Stimulated activated CD4-positive, alpha-beta T cell treated with anti-CD3 and anti-CD28 coated beads, Interleukin-4, amount 100 ng/mL, for 24 hours (primary cell): Measurements from ENCODE around the gene SFXN1.

Experiments
- DNase-seq: peaks from one replicate; pipeline ENCODE4 v3.0.0-alpha.2; 2020

SFXN1 gene

GRCh38 chr5:175544108-175544511, 65.8 kb downstream of the SFXN1 start:
- DNase-seq, result no peak

DNA sequence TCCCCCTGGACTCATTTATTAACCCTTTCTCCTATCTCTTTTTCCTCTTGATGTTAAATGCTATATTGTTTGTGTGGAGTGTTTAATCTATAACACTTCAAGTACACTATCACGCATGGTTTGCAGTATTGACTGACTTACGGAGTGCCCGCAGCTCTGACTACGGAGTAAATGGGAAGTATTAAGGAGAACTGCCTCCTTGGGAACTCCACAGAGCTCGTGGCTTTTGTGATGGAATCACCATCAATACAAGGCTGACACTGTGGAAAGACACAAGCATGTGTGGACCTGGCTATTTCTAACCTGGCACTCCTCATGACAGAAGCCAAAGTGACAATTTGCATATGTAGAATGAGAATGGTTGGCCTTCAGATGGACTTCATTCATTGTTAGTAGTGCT, 66.2 kb downstream of the SFXN1 start:
- no peak for DNase-seq

GRCh38 chr5:175547842-175548241, 69.5 kb downstream of the SFXN1 start:
- DNase-seq, result no peak

DNA sequence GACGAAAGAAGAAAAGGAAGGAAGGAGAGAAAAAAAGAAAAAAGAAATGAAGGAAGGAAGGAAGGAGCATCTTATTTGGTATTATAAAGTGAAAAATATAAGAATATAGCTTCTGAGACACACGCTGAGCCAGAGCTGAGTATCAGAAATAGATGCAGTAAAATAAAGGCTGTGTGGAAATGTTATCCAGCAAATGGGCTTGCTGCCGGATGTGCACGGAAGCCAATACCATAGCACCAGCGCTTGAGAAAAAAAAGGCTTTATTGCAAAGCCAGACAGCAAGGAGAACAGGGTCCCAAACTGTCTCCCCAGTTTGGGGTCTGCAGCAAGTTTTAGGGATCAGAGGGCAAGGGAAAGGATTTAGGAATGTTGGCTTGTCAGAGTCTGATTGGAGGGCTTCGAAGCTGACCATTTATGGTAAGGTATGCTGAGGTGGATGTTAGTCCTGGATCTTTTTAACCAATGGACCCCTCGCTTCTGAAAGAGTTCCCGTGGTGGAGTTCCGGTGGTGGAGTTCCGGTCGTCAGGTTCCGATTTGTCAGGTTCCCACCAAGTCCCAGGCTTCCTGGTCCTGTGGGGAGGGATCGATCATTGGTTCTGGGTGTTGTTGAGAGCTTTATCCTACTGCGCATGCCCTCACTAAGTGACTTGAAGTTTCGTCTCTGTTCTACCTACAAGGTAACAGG, 70.4 kb downstream of the SFXN1 start:
- no peak for DNase-seq

- no peak for DNase-seq
These were observed 71.9 kb downstream of the SFXN1 start for GRCh38 chr5:175550055-175550805.

GRCh38 chr5:175551266-175551665, 72.9 kb downstream of the SFXN1 start:
- no peak for DNase-seq

- DNase-seq, result no peak
These were observed 75.9 kb downstream of the SFXN1 start for GRCh38 chr5:175554296-175554695.

DNA sequence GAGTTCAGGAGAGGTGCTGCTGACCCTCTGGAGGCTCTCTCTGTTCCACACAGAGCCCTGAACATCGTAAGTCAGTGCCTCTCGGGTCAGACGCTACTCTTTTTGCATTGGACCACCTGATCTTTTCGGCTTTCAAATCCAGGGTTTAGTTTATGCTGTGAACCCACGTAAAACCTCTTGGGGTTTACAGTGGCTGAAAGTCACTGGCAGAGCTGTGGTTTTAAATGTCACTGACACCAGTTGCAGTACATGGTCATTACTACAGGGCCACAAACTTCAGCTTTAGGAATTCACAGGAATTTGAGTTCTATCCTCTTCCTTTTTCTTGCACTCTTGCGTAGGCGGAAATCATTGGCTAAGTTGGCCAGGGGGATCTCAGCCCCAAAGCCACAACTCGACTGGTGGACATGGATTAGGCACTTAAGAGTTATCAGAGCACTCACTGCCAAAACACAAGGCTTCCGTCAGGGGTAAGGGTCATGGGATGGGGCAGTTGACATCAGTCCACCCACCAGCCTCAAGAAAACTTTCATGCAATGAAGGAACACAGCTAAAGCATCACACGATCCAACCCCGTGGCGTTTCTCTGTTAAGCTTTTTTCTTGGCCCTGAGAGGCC, 76.9 kb downstream of the SFXN1 start:
- DNase-seq, result no peak

DNA sequence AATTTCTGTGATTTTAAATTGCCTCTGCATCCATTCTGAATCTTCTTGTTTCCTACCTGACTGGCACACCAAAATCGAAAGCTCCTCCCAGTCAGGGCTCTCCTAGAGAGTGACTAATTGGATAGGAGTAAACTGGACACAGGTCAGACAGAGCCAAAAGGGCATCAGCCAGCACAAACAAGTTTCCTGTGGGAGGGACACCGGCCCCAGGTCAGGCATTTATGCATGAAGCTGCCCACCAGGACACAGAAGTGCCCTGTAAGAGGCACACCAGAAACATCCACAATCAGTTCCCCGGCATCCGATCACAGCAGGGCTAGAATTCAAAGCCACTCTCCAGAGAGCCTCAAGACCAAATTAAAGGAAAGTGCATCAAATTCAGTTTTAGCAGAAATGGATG, 78.4 kb downstream of the SFXN1 start:
- no peak for DNase-seq

DNA sequence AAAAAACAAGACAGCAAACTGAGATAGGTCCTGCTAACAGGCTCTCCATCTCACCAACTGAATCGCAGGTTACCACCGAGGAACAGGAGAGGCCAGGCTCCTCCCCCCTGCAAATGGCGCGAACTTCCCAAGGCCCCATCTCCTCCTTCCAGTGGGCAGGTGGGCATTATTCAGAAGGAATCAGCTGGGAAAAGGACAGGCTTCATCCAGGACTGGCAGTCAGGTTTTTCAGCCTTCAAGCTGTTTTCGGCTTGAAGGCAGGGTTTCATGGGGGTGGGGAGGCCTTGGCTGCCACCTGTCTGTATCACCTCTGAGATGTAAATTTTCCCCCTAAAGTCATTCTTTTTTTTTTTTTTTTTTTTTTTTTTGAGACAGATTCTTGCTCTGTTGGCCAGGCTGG, 79.4 kb downstream of the SFXN1 start:
- no peak for DNase-seq

- no peak for DNase-seq
These were observed 80.6 kb downstream of the SFXN1 start for GRCh38 chr5:175558801-175559480.

GRCh38 chr5:175560011-175560410, 81.7 kb downstream of the SFXN1 start:
- no peak for DNase-seq

DNA sequence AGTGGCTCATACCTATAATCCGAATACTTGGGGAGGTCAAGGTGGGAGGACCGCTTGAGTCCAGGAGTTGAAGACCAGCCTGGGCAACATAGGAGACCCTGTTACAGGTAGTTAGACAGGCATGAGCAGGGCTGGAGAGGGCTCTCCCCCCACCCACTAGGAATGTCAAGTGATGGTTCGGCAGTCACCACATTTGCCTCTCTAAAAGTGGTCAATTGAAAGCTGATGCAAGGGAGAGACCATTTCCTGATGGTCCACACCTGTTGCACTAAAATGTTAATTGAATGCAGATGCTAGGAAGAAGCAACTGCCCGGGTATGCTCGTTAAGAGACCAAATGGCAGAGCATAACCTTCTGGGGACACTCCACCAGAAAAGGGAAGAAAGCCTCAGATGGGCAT, 82.7 kb downstream of the SFXN1 start:
- DNase-seq, result no peak

DNA sequence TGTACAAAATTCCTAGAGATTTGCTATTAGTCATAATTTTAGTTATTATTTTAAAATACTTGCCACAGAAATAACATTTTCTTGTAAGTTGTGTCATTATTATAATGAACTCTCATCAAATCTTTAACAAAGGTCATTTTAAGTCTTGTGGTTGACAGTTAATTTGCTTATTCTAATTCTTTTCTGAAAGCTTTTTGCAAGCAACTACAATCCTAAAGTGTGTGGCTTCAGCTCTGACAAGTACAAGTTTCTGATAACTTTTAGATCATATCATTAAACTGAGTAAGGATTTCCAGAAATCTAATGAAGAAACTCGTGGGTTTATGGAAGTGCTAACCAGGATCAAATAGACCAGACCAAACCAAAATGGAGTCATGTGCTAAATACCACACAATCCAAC, 86.4 kb downstream of the SFXN1 start:
- DNase-seq, result no peak

DNA sequence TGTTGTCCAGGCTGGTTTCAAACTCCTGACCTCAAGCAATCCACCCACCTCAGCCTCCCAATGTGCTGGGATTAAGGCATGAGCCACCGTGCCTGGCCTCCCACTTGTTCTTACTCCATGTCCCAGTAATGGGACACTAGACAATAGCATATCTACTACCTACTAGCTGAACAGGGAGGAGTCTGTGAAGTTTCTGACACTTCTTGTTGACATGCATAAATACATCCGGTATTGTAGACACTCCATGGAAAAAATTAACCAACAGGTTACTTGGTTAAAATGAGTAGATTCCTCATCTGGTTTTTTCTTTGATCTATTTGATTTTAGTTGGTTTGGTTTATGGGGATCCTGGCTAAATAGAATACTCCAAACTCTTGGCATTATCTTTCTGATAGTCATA, 88.3 kb downstream of the SFXN1 start:
- DNase-seq, result no peak

DNA sequence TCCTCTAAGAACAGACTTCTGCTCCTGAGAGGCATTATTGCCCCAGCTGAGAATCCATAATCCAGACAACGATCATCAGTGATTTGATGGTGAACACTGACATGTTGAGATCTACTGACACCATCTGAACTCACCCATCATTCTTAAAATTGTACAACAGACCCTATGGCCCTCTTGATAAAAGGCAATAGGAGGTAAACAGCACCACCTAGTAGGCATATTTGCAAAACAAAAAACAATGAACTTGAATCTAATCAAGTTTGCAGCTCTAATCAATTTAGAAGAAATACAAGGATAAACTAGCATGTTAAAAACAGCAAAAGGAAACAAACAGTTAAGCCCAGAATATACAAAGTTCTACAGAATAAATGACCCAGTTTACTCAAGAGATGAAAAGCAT, 89.6 kb downstream of the SFXN1 start:
- DNase-seq, result no peak

DNA sequence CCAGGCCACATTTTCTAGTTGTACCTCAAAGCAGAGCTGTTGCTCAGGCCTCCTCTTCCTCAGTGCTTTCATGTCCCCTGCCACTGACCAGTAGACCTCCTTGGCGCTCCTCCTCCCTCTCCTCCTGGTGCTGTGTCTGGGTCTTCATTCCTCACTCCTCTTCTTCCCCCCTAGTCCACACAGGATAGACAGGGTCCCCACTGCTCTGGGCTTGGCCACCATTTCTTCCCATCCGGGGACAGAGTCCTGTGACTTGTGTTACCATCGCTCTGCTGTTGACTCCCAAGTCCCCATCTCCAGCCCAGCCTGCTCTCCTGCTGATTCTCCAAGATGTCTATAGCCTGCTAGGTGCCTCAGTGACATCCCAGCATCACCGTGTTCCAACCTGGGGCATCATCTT, 91.3 kb downstream of the SFXN1 start:
- DNase-seq, result no peak

DNA sequence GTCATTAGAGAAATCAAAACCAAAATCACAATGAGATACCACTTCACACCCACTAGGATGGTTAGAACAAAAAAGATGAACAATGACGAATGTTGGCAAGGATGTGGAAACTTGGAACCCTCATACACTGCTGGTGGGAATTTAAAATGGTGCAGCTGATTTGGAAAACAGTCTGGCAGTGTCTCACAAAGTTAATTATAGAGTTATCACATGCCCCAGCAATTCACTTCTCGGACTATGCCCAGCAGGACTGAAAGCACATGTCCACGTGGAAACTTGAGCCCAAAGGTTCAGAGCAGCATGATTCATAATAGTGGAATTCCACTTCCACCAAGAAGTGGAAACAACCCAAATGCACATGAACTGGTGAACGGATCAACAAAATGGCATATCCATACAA, 94.5 kb downstream of the SFXN1 start:
- no peak for DNase-seq

- no peak for DNase-seq
These were observed 95.3 kb downstream of the SFXN1 start for GRCh38 chr5:175573493-175574269.

- DNase-seq, result no peak
These were observed 96.9 kb downstream of the SFXN1 start for GRCh38 chr5:175575301-175575700.

DNA sequence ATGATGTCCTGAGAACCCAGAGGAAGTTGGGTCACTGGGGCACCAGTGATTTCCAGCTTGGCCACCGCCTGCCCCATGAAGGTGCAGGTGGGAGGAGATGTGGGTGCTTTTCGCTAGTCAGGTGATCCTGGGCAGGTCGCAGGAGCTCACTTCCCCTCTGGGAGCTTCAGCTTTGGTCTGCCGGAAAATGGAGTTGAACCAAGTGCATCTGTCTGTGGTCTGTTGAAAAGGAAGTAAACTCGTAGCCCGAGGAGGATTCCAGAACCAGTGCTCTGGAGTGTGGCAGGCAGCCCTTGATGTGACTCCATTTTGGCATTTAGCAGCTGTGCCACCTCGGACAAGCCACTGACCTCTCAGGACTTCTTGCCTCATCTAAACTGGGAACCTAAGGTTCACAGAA, 97.7 kb downstream of the SFXN1 start:
- DNase-seq, result no peak

- no peak for DNase-seq
These were observed 98.2 kb downstream of the SFXN1 start for GRCh38 chr5:175576591-175576990.
